WTC11 (cell line): ENCODE data around the gene RBM39. TPM values are rescaled to one million over a fixed set of nuclear protein-coding genes. Genes with fewer than 3 reads are reported as not detected.

ENCODE experiments used
- ATAC-seq: fragments of 200-7000 bp; cut with Tn5 transposase; 2 replicates; pipeline ENCODE4 v1.10.0; 2021; ENCODE audit warnings: mild to moderate bottlenecking, moderate library complexity
- CTCF ChIA-PET: fragments of 300-600 bp; sonication (Branson Sonifier 250); formaldehyde crosslinking; loops from one replicate; lab custom pipeline; 2021; ENCODE audit warnings: antibody characterized with exemption; lab: Charles Lee
- POLR2A ChIA-PET: fragments of 350-600 bp; sonication (Branson Sonifier 250); formaldehyde crosslinking; loops from one replicate; lab custom pipeline; 2021; ENCODE audit warnings: antibody characterized with exemption; lab: Charles Lee
- DNase-seq: peaks from one replicate; pipeline ENCODE4 v3.0.0; 2021; ENCODE audit warnings: low spot score
- H3K27ac Mint-ChIP-seq: 2 replicates; pipeline ENCODE4 v1.8.0; 2021; ENCODE audit warnings: mixed read lengths
- H3K27me3 Mint-ChIP-seq: 2 replicates; pipeline ENCODE4 v1.8.0; 2021; ENCODE audit warnings: low read depth, mild to moderate bottlenecking, moderate library complexity, mixed read lengths
- H3K36me3 Mint-ChIP-seq: 2 replicates; pipeline ENCODE4 v1.8.0; 2021; ENCODE audit warnings: mixed read lengths
- H3K4me1 Mint-ChIP-seq: 2 replicates; pipeline ENCODE4 v1.8.0; 2022; ENCODE audit warnings: mixed read lengths
- H3K4me3 Mint-ChIP-seq: 2 replicates; pipeline ENCODE4 v1.8.0; 2021; ENCODE audit warnings: mild to moderate bottlenecking, moderate library complexity, mixed read lengths
- H3K9me3 Mint-ChIP-seq: 2 replicates; pipeline ENCODE4 v1.8.0; 2021; ENCODE audit warnings: mixed read lengths
- AR ChIP-seq: fragments of 250-450 bp; sonication (Bioruptor Pico); IDR thresholded peaks from 2 replicates; pipeline ENCODE4 v1.9.0; 2021; ENCODE audit warnings: mild to moderate bottlenecking
- CREB1 ChIP-seq: sonication (generic); formaldehyde crosslinking; IDR thresholded peaks from 2 replicates; pipeline ENCODE4 v1.8.0; 2023; ENCODE audit warnings: mild to moderate bottlenecking, missing genetic modification reagents
- ESRRA ChIP-seq: sonication (generic); formaldehyde crosslinking; IDR thresholded peaks from 2 replicates; pipeline ENCODE4 v1.8.1; 2022; ENCODE audit warnings: mild to moderate bottlenecking, missing genetic modification reagents, borderline replicate concordance
- FOXJ3 ChIP-seq: sonication (generic); formaldehyde crosslinking; IDR thresholded peaks from 2 replicates; pipeline ENCODE4 v1.9.0; 2021; ENCODE audit warnings: missing genetic modification reagents, mild to moderate bottlenecking, borderline replicate concordance
- GABPB1 ChIP-seq: sonication (generic); formaldehyde crosslinking; IDR thresholded peaks from 2 replicates; pipeline ENCODE4 v1.8.1; 2023; ENCODE audit warnings: mild to moderate bottlenecking, missing genetic modification reagents
- HMGA2 ChIP-seq: fragments of 250-450 bp; sonication (Bioruptor Pico); IDR thresholded peaks from 2 replicates; pipeline ENCODE4 v1.4.0; 2021; ENCODE audit warnings: mild to moderate bottlenecking, moderate library complexity
- IRF2 ChIP-seq: sonication (generic); formaldehyde crosslinking; IDR thresholded peaks from 2 replicates; pipeline ENCODE4 v1.8.0; 2022; ENCODE audit warnings: low read depth, missing genetic modification reagents, borderline replicate concordance
- MAX ChIP-seq: sonication (generic); formaldehyde crosslinking; IDR thresholded peaks from 2 replicates; pipeline ENCODE4 v1.8.0; 2022; ENCODE audit warnings: mild to moderate bottlenecking, missing genetic modification reagents
- MYBL2 ChIP-seq: sonication (generic); formaldehyde crosslinking; IDR thresholded peaks from 2 replicates; pipeline ENCODE4 v1.8.1; 2023; ENCODE audit warnings: mild to moderate bottlenecking, moderate library complexity, missing genetic modification reagents
- NR1H2 ChIP-seq: sonication (generic); formaldehyde crosslinking; IDR thresholded peaks from 2 replicates; pipeline ENCODE4 v1.9.0; 2021; ENCODE audit warnings: mild to moderate bottlenecking, moderate library complexity, missing genetic modification reagents
- OVOL2 ChIP-seq: fragments of 250-450 bp; sonication (Bioruptor Pico); IDR thresholded peaks from 2 replicates; pipeline ENCODE4 v1.9.0; 2021; ENCODE audit warnings: mild to moderate bottlenecking, borderline replicate concordance
- RELA ChIP-seq: sonication (generic); formaldehyde crosslinking; IDR thresholded peaks from 2 replicates; pipeline ENCODE4 v1.8.1; 2022; ENCODE audit warnings: missing genetic modification reagents, mild to moderate bottlenecking, borderline replicate concordance
- SOX15 ChIP-seq: fragments of 250-450 bp; sonication (Bioruptor Pico); IDR thresholded peaks from 2 replicates; pipeline ENCODE4 v1.9.0; 2021; ENCODE audit warnings: mild to moderate bottlenecking
- SP1 ChIP-seq: sonication (generic); formaldehyde crosslinking; conservative IDR thresholded peaks from 2 replicates; pipeline ENCODE4 v1.8.1; 2022; ENCODE audit warnings: missing genetic modification reagents
- TCF7 ChIP-seq: sonication (generic); formaldehyde crosslinking; IDR thresholded peaks from 2 replicates; pipeline ENCODE4 v1.8.0; 2022; ENCODE audit warnings: mild to moderate bottlenecking, low read depth, missing genetic modification reagents, moderate library complexity
- TEAD4 ChIP-seq: sonication (generic); formaldehyde crosslinking; IDR thresholded peaks from 2 replicates; pipeline ENCODE4 v1.8.0; 2022; ENCODE audit warnings: mild to moderate bottlenecking, missing genetic modification reagents
- ZMAT4 ChIP-seq: fragments of 250-450 bp; sonication (Bioruptor Pico); IDR thresholded peaks from 2 replicates; pipeline ENCODE4 v1.9.0; 2021; ENCODE audit warnings: mild to moderate bottlenecking
- ZNF138 ChIP-seq: sonication (generic); formaldehyde crosslinking; conservative IDR thresholded peaks from 2 replicates; pipeline ENCODE4 v1.8.1; 2022; ENCODE audit warnings: mild to moderate bottlenecking, moderate library complexity, missing genetic modification reagents
- ZNF219 ChIP-seq: sonication (generic); formaldehyde crosslinking; IDR thresholded peaks from 2 replicates; pipeline ENCODE4 v1.8.0; 2023; ENCODE audit warnings: missing genetic modification reagents, mild to moderate bottlenecking, borderline replicate concordance
- ZNF671 ChIP-seq: fragments of 250-450 bp; sonication (Bioruptor Pico); IDR thresholded peaks from 2 replicates; pipeline ENCODE4 v1.8.0; 2021; ENCODE audit warnings: mild to moderate bottlenecking
- total RNA-seq: library from RNA; stranded (reverse); gene quantifications from 3 replicates; pipeline ENCODE4 v1.2.3, GENCODE V29; 2021
- TF ChIP-seq, protein P1 (sequence below): sonication (generic); formaldehyde crosslinking; IDR thresholded peaks from 2 replicates; pipeline ENCODE4 v1.8.0; 2022; ENCODE audit warnings: mild to moderate bottlenecking, missing genetic modification reagents
- TF ChIP-seq, protein P2 (sequence below): sonication (generic); formaldehyde crosslinking; IDR thresholded peaks from 2 replicates; pipeline ENCODE4 v1.8.0; 2022; ENCODE audit warnings: mild to moderate bottlenecking, missing genetic modification reagents

Gene RBM39
- total RNA-seq, 1 experiment from 2014 or later: 231 TPM

GRCh38 chr20:35697696-35698297 lies 44.3 kb downstream of the RBM39 start (continued):
- no peak for TF ChIP-seq ZMAT4 (CRISPR knock-in tag)

DNA sequence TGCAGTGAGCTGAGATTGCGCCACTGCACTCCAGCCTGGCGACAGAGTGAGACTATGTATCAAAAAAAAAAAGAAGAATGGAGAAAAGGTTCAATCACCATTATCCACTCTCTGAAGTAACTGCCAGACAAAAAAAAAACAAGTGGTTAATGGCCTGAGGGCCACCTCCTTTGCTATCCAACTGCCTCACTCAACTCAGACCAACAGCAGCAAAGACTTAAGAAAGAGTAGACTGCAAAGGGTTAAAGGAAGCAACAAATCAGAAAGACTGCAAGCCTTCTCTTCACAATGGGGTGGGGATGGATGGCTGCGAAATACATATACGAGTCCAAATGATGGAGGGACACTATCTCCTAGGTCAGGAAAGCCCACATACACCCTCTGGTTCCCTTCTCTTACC lies 46.1 kb downstream of the RBM39 start:
- ChIA-PET POLR2A (no interaction called here), CTCF (no interaction called here)
- no peak overlapping the region for H3K4me3 Mint-ChIP-seq
- H3K4me1 Mint-ChIP-seq: peaks cover 19% of the 10 kb centered on the region
- no peak overlapping the region for H3K27ac Mint-ChIP-seq
- TF ChIP-seq ESRRA (CRISPR knock-in tag): no peak
- H3K9me3 Mint-ChIP-seq: no peaks in the 10 kb centered on the region
- H3K36me3 Mint-ChIP-seq: peaks cover 13% of the 10 kb centered on the region
- DNase-seq: no peak
- ATAC-seq: no peak
- H3K27me3 Mint-ChIP-seq: no peaks in the 10 kb centered on the region

- Mint-ChIP-seq H3K9me3 (no peaks in the 10 kb centered on the region), H3K4me1 (peaks cover 15% of the 10 kb centered on the region), H3K27me3 (no peaks in the 10 kb centered on the region), H3K36me3 (peaks cover 18% of the 10 kb centered on the region), H3K4me3 (no peak overlapping the region), H3K27ac (no peak overlapping the region)
- ChIA-PET CTCF (no interaction called here), POLR2A (no interaction called here)
- DNase-seq (no peak), ATAC-seq (no peak)
- TF ChIP-seq CREB1 (CRISPR knock-in tag) (no peak), GABPB1 (peak; percentile 33; the same call in 1 of the 2 replicates)
- TF ChIP-seq, protein P1, sequence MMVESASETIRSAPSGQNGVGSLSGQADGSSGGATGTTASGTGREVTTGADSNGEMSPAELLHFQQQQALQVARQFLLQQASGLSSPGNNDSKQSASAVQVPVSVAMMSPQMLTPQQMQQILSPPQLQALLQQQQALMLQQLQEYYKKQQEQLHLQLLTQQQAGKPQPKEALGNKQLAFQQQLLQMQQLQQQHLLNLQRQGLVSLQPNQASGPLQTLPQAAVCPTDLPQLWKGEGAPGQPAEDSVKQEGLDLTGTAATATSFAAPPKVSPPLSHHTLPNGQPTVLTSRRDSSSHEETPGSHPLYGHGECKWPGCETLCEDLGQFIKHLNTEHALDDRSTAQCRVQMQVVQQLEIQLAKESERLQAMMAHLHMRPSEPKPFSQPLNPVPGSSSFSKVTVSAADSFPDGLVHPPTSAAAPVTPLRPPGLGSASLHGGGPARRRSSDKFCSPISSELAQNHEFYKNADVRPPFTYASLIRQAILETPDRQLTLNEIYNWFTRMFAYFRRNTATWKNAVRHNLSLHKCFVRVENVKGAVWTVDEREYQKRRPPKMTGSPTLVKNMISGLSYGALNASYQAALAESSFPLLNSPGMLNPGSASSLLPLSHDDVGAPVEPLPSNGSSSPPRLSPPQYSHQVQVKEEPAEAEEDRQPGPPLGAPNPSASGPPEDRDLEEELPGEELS (CRISPR knock-in tag): no peak
Observed at GRCh38 chr20:35695245-35695749, 46.8 kb downstream of the RBM39 start.

- TF ChIP-seq OVOL2 (CRISPR knock-in tag) (no peak), RELA (CRISPR knock-in tag) (no peak), MYBL2 (no peak), SP1 (CRISPR knock-in tag) (no peak), AR (CRISPR knock-in tag) (no peak), FOXJ3 (no peak), HMGA2 (no peak), SOX15 (CRISPR knock-in tag) (no peak), IRF2 (no peak), MAX (no peak), ZNF138 (no peak), ZNF219 (no peak), NR1H2 (CRISPR knock-in tag) (no peak), ZMAT4 (CRISPR knock-in tag) (no peak), ZNF671 (CRISPR knock-in tag) (no peak), TEAD4 (CRISPR knock-in tag) (no peak), TCF7 (no peak)
- TF ChIP-seq, protein P2, sequence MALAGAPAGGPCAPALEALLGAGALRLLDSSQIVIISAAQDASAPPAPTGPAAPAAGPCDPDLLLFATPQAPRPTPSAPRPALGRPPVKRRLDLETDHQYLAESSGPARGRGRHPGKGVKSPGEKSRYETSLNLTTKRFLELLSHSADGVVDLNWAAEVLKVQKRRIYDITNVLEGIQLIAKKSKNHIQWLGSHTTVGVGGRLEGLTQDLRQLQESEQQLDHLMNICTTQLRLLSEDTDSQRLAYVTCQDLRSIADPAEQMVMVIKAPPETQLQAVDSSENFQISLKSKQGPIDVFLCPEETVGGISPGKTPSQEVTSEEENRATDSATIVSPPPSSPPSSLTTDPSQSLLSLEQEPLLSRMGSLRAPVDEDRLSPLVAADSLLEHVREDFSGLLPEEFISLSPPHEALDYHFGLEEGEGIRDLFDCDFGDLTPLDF: no peak
- ATAC-seq (no peak), DNase-seq (no peak)
- no peak overlapping the region for H3K27ac Mint-ChIP-seq
- H3K4me3 Mint-ChIP-seq: no peak overlapping the region
- ChIA-PET POLR2A (no interaction called here), CTCF (interaction anchor here (0.7 kb wide), 1 partner anchor 85 kb away, joined by 3 read pairs; no protein-coding TSS in a partner anchor)
- no peaks in the 10 kb centered on the region for H3K4me1 Mint-ChIP-seq
- H3K9me3 Mint-ChIP-seq: peaks cover 18% of the 10 kb centered on the region
- peaks cover 41% of the 10 kb centered on the region for H3K36me3 Mint-ChIP-seq
- no peaks in the 10 kb centered on the region for H3K27me3 Mint-ChIP-seq
Observed at GRCh38 chr20:35690265-35690664, 51.8 kb downstream of the RBM39 start.
